HL-60 (cell line): ENCODE results near the gene VSIG10L.

ENCODE experiments used
- POLR2AphosphoS5 ChIP-seq: IDR thresholded peaks from 2 replicates; pipeline ENCODE4 v1.6.1; 2012; ENCODE audit warnings: low read depth
- TF ChIP-seq, protein P1 (sequence below): IDR thresholded peaks from one replicate; pipeline ENCODE4 v1.5.1; 2011; ENCODE audit warnings: low read length, control low read depth, inconsistent platforms; ENCODE audit not compliant: insufficient read depth
- TF ChIP-seq, protein P2 (sequence below): IDR thresholded peaks from 2 replicates; pipeline ENCODE4 v1.6.1; 2012; ENCODE audit warnings: low read depth; ENCODE audit not compliant: insufficient replicate concordance

- TF ChIP-seq, protein P1, sequence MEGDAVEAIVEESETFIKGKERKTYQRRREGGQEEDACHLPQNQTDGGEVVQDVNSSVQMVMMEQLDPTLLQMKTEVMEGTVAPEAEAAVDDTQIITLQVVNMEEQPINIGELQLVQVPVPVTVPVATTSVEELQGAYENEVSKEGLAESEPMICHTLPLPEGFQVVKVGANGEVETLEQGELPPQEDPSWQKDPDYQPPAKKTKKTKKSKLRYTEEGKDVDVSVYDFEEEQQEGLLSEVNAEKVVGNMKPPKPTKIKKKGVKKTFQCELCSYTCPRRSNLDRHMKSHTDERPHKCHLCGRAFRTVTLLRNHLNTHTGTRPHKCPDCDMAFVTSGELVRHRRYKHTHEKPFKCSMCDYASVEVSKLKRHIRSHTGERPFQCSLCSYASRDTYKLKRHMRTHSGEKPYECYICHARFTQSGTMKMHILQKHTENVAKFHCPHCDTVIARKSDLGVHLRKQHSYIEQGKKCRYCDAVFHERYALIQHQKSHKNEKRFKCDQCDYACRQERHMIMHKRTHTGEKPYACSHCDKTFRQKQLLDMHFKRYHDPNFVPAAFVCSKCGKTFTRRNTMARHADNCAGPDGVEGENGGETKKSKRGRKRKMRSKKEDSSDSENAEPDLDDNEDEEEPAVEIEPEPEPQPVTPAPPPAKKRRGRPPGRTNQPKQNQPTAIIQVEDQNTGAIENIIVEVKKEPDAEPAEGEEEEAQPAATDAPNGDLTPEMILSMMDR, result no peak
- TF ChIP-seq POLR2AphosphoS5, result no peak
- TF ChIP-seq, protein P2, sequence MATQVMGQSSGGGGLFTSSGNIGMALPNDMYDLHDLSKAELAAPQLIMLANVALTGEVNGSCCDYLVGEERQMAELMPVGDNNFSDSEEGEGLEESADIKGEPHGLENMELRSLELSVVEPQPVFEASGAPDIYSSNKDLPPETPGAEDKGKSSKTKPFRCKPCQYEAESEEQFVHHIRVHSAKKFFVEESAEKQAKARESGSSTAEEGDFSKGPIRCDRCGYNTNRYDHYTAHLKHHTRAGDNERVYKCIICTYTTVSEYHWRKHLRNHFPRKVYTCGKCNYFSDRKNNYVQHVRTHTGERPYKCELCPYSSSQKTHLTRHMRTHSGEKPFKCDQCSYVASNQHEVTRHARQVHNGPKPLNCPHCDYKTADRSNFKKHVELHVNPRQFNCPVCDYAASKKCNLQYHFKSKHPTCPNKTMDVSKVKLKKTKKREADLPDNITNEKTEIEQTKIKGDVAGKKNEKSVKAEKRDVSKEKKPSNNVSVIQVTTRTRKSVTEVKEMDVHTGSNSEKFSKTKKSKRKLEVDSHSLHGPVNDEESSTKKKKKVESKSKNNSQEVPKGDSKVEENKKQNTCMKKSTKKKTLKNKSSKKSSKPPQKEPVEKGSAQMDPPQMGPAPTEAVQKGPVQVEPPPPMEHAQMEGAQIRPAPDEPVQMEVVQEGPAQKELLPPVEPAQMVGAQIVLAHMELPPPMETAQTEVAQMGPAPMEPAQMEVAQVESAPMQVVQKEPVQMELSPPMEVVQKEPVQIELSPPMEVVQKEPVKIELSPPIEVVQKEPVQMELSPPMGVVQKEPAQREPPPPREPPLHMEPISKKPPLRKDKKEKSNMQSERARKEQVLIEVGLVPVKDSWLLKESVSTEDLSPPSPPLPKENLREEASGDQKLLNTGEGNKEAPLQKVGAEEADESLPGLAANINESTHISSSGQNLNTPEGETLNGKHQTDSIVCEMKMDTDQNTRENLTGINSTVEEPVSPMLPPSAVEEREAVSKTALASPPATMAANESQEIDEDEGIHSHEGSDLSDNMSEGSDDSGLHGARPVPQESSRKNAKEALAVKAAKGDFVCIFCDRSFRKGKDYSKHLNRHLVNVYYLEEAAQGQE, result no peak
Observed at GRCh38 chr19:51380379-51380778, 38.4 kb upstream of the VSIG10L start.
